SJCRH30 (cell line): Measurements from ENCODE around the gene MOCS3. TPM values are rescaled to one million over a fixed set of nuclear protein-coding genes. Genes with fewer than 3 reads are reported as not detected.

Source experiments
- DNase-seq, 2 experiments: peaks; one replicate each; pipeline ENCODE4 v3.0.0-alpha.2; 2015 to 2020
- H3K27ac ChIP-seq: fragments of 250-450 bp; sonication (Bioruptor Pico); 2 replicates; pipeline ENCODE4 v1.5.1; 2020; ENCODE audit warnings: mild to moderate bottlenecking, moderate library complexity
- H3K27me3 ChIP-seq: fragments of 250-450 bp; sonication (Bioruptor Pico); 2 replicates; pipeline ENCODE4 v1.5.1; 2020; ENCODE audit warnings: mild to moderate bottlenecking, moderate library complexity
- H3K36me3 ChIP-seq: fragments of 250-450 bp; sonication (Bioruptor Pico); 2 replicates; pipeline ENCODE4 v1.5.1; 2020; ENCODE audit warnings: mild to moderate bottlenecking, moderate library complexity
- H3K4me1 ChIP-seq: fragments of 250-450 bp; sonication (Bioruptor Pico); 2 replicates; pipeline ENCODE4 v1.5.1; 2020; ENCODE audit warnings: mild to moderate bottlenecking, moderate library complexity
- H3K4me3 ChIP-seq: fragments of 250-450 bp; sonication (Bioruptor Pico); 2 replicates; pipeline ENCODE4 v1.5.1; 2020; ENCODE audit warnings: mild to moderate bottlenecking, moderate library complexity
- H3K9me3 ChIP-seq: fragments of 250-450 bp; sonication (Bioruptor Pico); replicated peaks from 2 replicates; pipeline ENCODE4 v1.5.1; 2020; ENCODE audit warnings: mild to moderate bottlenecking, moderate library complexity
- total RNA-seq: library from RNA; depleted of rRNA; stranded (reverse); fragments of >200 nt; shearing (Covaris generic); gene quantifications from 2 replicates; pipeline ENCODE4 v1.2.3, GENCODE V29; 2014; rRNA removed

Gene MOCS3
- total RNA-seq, 1 experiment from 2014 or later, result 15.1 TPM

- Histone ChIP-seq H3K4me1 (no peaks in the 10 kb centered on the region), H3K9me3 (no peaks in the 10 kb centered on the region), H3K27ac (no peak overlapping the region), H3K27me3 (peaks cover 2% of the 10 kb centered on the region; the same call in 1 of the 2 replicates), H3K4me3 (no peak overlapping the region), H3K36me3 (no peaks in the 10 kb centered on the region)
- no peak for DNase-seq
These were observed 46.2 kb downstream of the MOCS3 start for GRCh38 chr20:51004781-51005180.

GRCh38 chr20:51005214-51005613 is 46.6 kb downstream of the MOCS3 start:
- H3K27me3 ChIP-seq, result no peaks in the 10 kb centered on the region; the same call in 1 of the 2 replicates
- no peak for DNase-seq
- no peaks in the 10 kb centered on the region for H3K9me3 ChIP-seq
- H3K27ac ChIP-seq, result no peak overlapping the region
- H3K36me3 ChIP-seq, result no peaks in the 10 kb centered on the region
- H3K4me3 ChIP-seq, result no peak overlapping the region
- H3K4me1 ChIP-seq, result no peaks in the 10 kb centered on the region

GRCh38 chr20:51008718-51009117 is 50.1 kb downstream of the MOCS3 start:
- no peak for DNase-seq
- no peaks in the 10 kb centered on the region for H3K4me1 ChIP-seq
- H3K36me3 ChIP-seq, result no peaks in the 10 kb centered on the region
- H3K27me3 ChIP-seq, result no peaks in the 10 kb centered on the region
- no peak overlapping the region for H3K4me3 ChIP-seq
- H3K9me3 ChIP-seq, result no peaks in the 10 kb centered on the region
- no peak overlapping the region for H3K27ac ChIP-seq

- Histone ChIP-seq H3K36me3 (no peaks in the 10 kb centered on the region), H3K4me1 (no peaks in the 10 kb centered on the region), H3K9me3 (no peaks in the 10 kb centered on the region), H3K27ac (no peak overlapping the region), H3K27me3 (no peaks in the 10 kb centered on the region), H3K4me3 (no peak overlapping the region)
- no peak for DNase-seq
These were observed 50.9 kb downstream of the MOCS3 start for GRCh38 chr20:51009303-51010042.

GRCh38 chr20:51010043-51010365 is 51.4 kb downstream of the MOCS3 start:
- Histone ChIP-seq H3K27ac (no peak overlapping the region), H3K4me1 (no peaks in the 10 kb centered on the region), H3K36me3 (no peaks in the 10 kb centered on the region), H3K9me3 (no peaks in the 10 kb centered on the region), H3K4me3 (no peak overlapping the region), H3K27me3 (no peaks in the 10 kb centered on the region)
- no peak for DNase-seq

- H3K36me3 ChIP-seq, result no peaks in the 10 kb centered on the region
- no peak for DNase-seq
- no peaks in the 10 kb centered on the region for H3K4me1 ChIP-seq
- no peak overlapping the region for H3K27ac ChIP-seq
- no peaks in the 10 kb centered on the region for H3K27me3 ChIP-seq
- no peaks in the 10 kb centered on the region for H3K9me3 ChIP-seq
- no peak overlapping the region for H3K4me3 ChIP-seq
These were observed 52.3 kb downstream of the MOCS3 start for GRCh38 chr20:51010932-51011331.

GRCh38 chr20:51011479-51011878 is 52.9 kb downstream of the MOCS3 start:
- DNase-seq, result no peak
- H3K9me3 ChIP-seq, result no peaks in the 10 kb centered on the region
- no peaks in the 10 kb centered on the region for H3K36me3 ChIP-seq
- no peak overlapping the region for H3K4me3 ChIP-seq
- no peaks in the 10 kb centered on the region for H3K27me3 ChIP-seq
- H3K27ac ChIP-seq, result no peak overlapping the region
- no peaks in the 10 kb centered on the region for H3K4me1 ChIP-seq

GRCh38 chr20:51012357-51012756 is 53.7 kb downstream of the MOCS3 start:
- Histone ChIP-seq H3K27me3 (no peaks in the 10 kb centered on the region), H3K4me3 (no peak overlapping the region), H3K36me3 (no peaks in the 10 kb centered on the region), H3K9me3 (no peaks in the 10 kb centered on the region), H3K4me1 (no peaks in the 10 kb centered on the region), H3K27ac (no peak overlapping the region)
- no peak for DNase-seq

Other genes with a start within 250 kb of the MOCS3 start
- 2.3 and 2.8 TPM in 2 replicates for gene PARD6B, start 227.2 kb upstream of the MOCS3 start, total RNA-seq
- gene BCAS4, start 163.8 kb upstream of the MOCS3 start, total RNA-seq, result 5.3 and 5.8 TPM in 2 replicates
- 43.5 and 47.5 TPM in 2 replicates for gene ADNP, start 27.4 kb upstream of the MOCS3 start, total RNA-seq
- gene DPM1, start 286 bp upstream of the MOCS3 start, total RNA-seq, result 153 and 164 TPM in 2 replicates
- 7.4 and 9.3 TPM in 2 replicates for gene KCNG1, start 64.3 kb downstream of the MOCS3 start, total RNA-seq